A549 (cell line): Measurements from ENCODE around the gene DNAH17. TPM values are rescaled to one million over a fixed set of nuclear protein-coding genes. Genes with fewer than 3 reads are reported as not detected.

Source experiments
- ATAC-seq, 2 experiments: fragments of 200-7000 bp in 1 of 2; fragments of >200 bp in 1 of 2; cut with Nextera tagmentation in 1 of 2; cut with Tn5 transposase in 1 of 2; 3 replicates each; pipeline versions ENCODE4 v1.8.0 to v1.9.1; 2018 to 2020; ENCODE audit warnings: mild to moderate bottlenecking in 1 of 2, moderate library complexity in 1 of 2
- CTCF ChIA-PET: fragments of 300-600 bp; sonication (Branson Sonifier 250); formaldehyde crosslinking; extraction: SDS; loops from one replicate; lab custom pipeline; 2021; ENCODE audit warnings: antibody characterized with exemption, inconsistent platforms; lab: Yijun Ruan, JAX
- POLR2A ChIA-PET: fragments of 350-600 bp; formaldehyde crosslinking; extraction: SDS; loops from one replicate; lab custom pipeline; 2021; ENCODE audit warnings: antibody characterized with exemption, inconsistent platforms; lab: Yijun Ruan, JAX
- DNase-seq, 2 experiments: peaks; one replicate each; pipeline versions ENCODE4 v3.0.0 to v3.0.0-alpha.2; 2011 to 2016; ENCODE audit warnings: low read depth in 1 of 2, low spot score in 1 of 2
- FAIRE-seq: peaks from 2 replicates; lab custom pipeline; 2011; peaks lifted over from hg19 to GRCh38; lab: Jason Lieb, UNC
- H3K27ac ChIP-seq, 2 experiments: fragments of >200 bp; sonication (Bioruptor Twin); formaldehyde crosslinking; 3 replicates each; pipeline ENCODE4 v1.5.1; 2016 to 2017
- H3K4me1 ChIP-seq: fragments of >200 bp; sonication (Bioruptor Twin); formaldehyde crosslinking; 3 replicates; pipeline ENCODE4 v1.6.1; 2016
- H3K4me2 ChIP-seq: fragments of >200 bp; sonication (Bioruptor Twin); formaldehyde crosslinking; 3 replicates; pipeline ENCODE4 v1.6.1; 2016
- H3K4me3 ChIP-seq: fragments of >200 bp; sonication (Bioruptor Twin); formaldehyde crosslinking; 3 replicates; pipeline ENCODE4 v1.5.1; 2016
- H3K9me3 ChIP-seq: fragments of >200 bp; sonication (Bioruptor Twin); formaldehyde crosslinking; 3 replicates; pipeline ENCODE4 v1.6.1; 2016
- BHLHE40 ChIP-seq: IDR thresholded peaks from 2 replicates; pipeline ENCODE4 v1.6.1; 2012; ENCODE audit warnings: low read depth, low read length, inconsistent platforms
- CBX8 ChIP-seq: fragments of 200-600 bp; sonication (generic); IDR thresholded peaks from 2 replicates; pipeline ENCODE4 v1.6.1; 2016
- CEBPB ChIP-seq, 2 experiments: fragments of >200 bp in 1 of 2; sonication (Bioruptor Twin) in 1 of 2; formaldehyde crosslinking in 1 of 2; IDR thresholded peaks; 2 replicates each; pipeline ENCODE4 v1.6.1; 2012 to 2016
- CHD2 ChIP-seq: fragments of 150-350 bp; IDR thresholded peaks from 2 replicates; pipeline ENCODE4 v1.6.1; 2014; ENCODE audit warnings: low read length; ENCODE audit not compliant: partially characterized antibody
- CHD4 ChIP-seq: fragments of 200-600 bp; sonication (generic); IDR thresholded peaks from 2 replicates; pipeline ENCODE4 v1.6.1; 2016; ENCODE audit warnings: antibody characterized with exemption, mild to moderate bottlenecking, borderline replicate concordance
- EHMT2 ChIP-seq: fragments of 200-600 bp; sonication (generic); IDR thresholded peaks from 2 replicates; pipeline ENCODE4 v1.6.1; 2016; ENCODE audit warnings: antibody characterized with exemption, low read depth, mild to moderate bottlenecking, moderate library complexity
- EP300 ChIP-seq, 2 experiments: fragments of >200 bp; sonication (Bioruptor Twin); formaldehyde crosslinking; IDR thresholded peaks; 2 replicates in 1 of 2; 3 replicates in 1 of 2; pipeline ENCODE4 v1.6.1; 2016 to 2017
- ESRRA ChIP-seq: fragments of 150-350 bp; IDR thresholded peaks from 2 replicates; pipeline ENCODE4 v1.6.1; 2014; ENCODE audit warnings: mild to moderate bottlenecking, low read length, borderline replicate concordance
- FOSB ChIP-seq: fragments of 250-450 bp; sonication (Bioruptor Pico); IDR thresholded peaks from 2 replicates; pipeline ENCODE4 v1.5.0; 2020; ENCODE audit warnings: mild to moderate bottlenecking, moderate library complexity
- FOXS1 ChIP-seq: fragments of 250-450 bp; sonication (Bioruptor Pico); IDR thresholded peaks from 2 replicates; pipeline ENCODE4 v1.5.0; 2020; ENCODE audit warnings: mild to moderate bottlenecking, moderate library complexity
- JUN ChIP-seq, 2 experiments: fragments of >200 bp; sonication (Bioruptor Twin); formaldehyde crosslinking; IDR thresholded peaks; 2 replicates in 1 of 2; 3 replicates in 1 of 2; pipeline ENCODE4 v1.6.1; 2016 to 2017
- NFE2L2 ChIP-seq: fragments of 150-350 bp; conservative IDR thresholded peaks from 2 replicates; pipeline ENCODE4 v1.6.1; 2014; ENCODE audit warnings: low read length
- NPAS2 ChIP-seq: fragments of 250-450 bp; sonication (Bioruptor Pico); IDR thresholded peaks from 2 replicates; pipeline ENCODE4 v1.8.0; 2022; ENCODE audit warnings: mild to moderate bottlenecking, moderate library complexity, borderline replicate concordance
- NR3C1 ChIP-seq: fragments of >200 bp; sonication (Bioruptor Twin); formaldehyde crosslinking; IDR thresholded peaks from 3 replicates; pipeline ENCODE4 v1.6.1; 2017
- PHF8 ChIP-seq: fragments of 200-600 bp; sonication (generic); IDR thresholded peaks from 2 replicates; pipeline ENCODE4 v1.6.1; 2016; ENCODE audit warnings: low read depth, mild to moderate bottlenecking, antibody characterized with exemption, moderate library complexity, borderline replicate concordance
- POLR2A ChIP-seq: IDR thresholded peaks from 2 replicates; pipeline ENCODE4 v1.6.1; 2012; ENCODE audit warnings: mild to moderate bottlenecking, low read length
- POLR2AphosphoS2 ChIP-seq: conservative IDR thresholded peaks from 2 replicates; pipeline ENCODE4 v1.6.1; 2012; ENCODE audit warnings: low read length, improper control_type of control experiment, inconsistent platforms
- RNF2 ChIP-seq: fragments of 200-600 bp; sonication (generic); IDR thresholded peaks from 2 replicates; pipeline ENCODE4 v1.6.1; 2016; ENCODE audit warnings: low read depth, mild to moderate bottlenecking, antibody characterized with exemption, moderate library complexity, borderline replicate concordance
- SMC3 ChIP-seq: fragments of >200 bp; sonication (Bioruptor Twin); formaldehyde crosslinking; IDR thresholded peaks from 3 replicates; pipeline ENCODE4 v1.6.1; 2018; ENCODE audit warnings: inconsistent platforms
- TP53 ChIP-seq: fragments of 250-450 bp; sonication (Bioruptor Pico); IDR thresholded peaks from 2 replicates; pipeline ENCODE4 v1.5.0; 2021; ENCODE audit warnings: mild to moderate bottlenecking, moderate library complexity
- ZC3H11A ChIP-seq: fragments of 450-650 bp; IDR thresholded peaks from 2 replicates; pipeline ENCODE4 v1.6.1; 2014; ENCODE audit warnings: antibody characterized with exemption, mild to moderate bottlenecking
- ZNF302 ChIP-seq: fragments of 250-450 bp; sonication (Bioruptor Pico); IDR thresholded peaks from 2 replicates; pipeline ENCODE4 v1.9.0; 2021; ENCODE audit warnings: inconsistent platforms, mild to moderate bottlenecking, moderate library complexity
- whole genome bisulfite sequencing: methylation state at CpG from one replicate; pipeline ENCODE4 v1.1.6; 2017; ENCODE audit errors: missing lambda C conversion rate; 5-methylcytosine and 5-hydroxymethylcytosine counted together
- polyA plus RNA-seq, 4 experiments: library from polyadenylated mRNA; depleted of rRNA in 3 of 4; stranded (reverse); fragments of >200 nt; fragmentation: RNase III in 1 of 4; extraction: RNeasy Plus Mini Kit Qiagen cat#74134 plus additional on column Dnase treatment in 1 of 4; gene quantifications; 2 replicates in 3 of 4; 3 replicates in 1 of 4; pipeline ENCODE4 v1.2.3, GENCODE V29; 2011 to 2017
- TF ChIP-seq, protein P1 (sequence below): fragments of >200 bp; sonication (Bioruptor Twin); formaldehyde crosslinking; IDR thresholded peaks from 3 replicates; pipeline ENCODE4 v1.6.1; 2016
- TF ChIP-seq, protein P2 (sequence below): IDR thresholded peaks from 2 replicates; pipeline ENCODE4 v1.6.1; 2012; ENCODE audit warnings: low read depth, borderline replicate concordance
- TF ChIP-seq, protein P3 (sequence below): fragments of 450-650 bp; IDR thresholded peaks from 2 replicates; pipeline ENCODE4 v1.6.1; 2014; ENCODE audit warnings: antibody characterized with exemption
- TF ChIP-seq, protein P4 (sequence below): IDR thresholded peaks from 2 replicates; pipeline ENCODE4 v1.6.1; 2012

The DNAH17 gene
- polyA plus RNA-seq, 2 of the 4 experiments (the other 2 are of a cell fraction) = 0.21 to 0.26 TPM

DNA sequence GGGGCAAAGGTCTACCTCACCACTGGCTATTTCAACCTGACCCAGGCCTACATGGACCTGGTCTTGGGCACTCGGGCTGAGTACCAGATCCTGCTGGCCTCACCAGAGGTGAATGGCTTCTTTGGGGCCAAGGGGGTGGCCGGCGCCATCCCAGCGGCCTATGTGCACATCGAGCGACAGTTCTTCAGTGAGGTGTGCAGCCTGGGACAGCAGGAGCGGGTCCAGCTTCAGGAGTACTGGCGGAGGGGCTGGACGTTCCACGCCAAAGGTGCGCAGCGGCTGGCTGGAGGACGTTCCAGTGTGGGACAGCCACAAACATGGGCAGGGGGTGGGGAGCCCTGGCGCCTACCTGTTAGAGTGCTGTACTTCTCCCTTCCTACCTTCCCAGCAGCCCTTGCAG lies 173.4 kb downstream of the DNAH17 start:
- ChIA-PET CTCF (interaction anchor here (1.6 to 8.7 kb wide), 4 partner anchors 13 to 152 kb away, joined by 6 to 44 read pairs (median 14); no protein-coding TSS in a partner anchor), POLR2A (no interaction called here)
- no peaks in the 10 kb centered on the region for H3K9me3 ChIP-seq
- H3K27ac ChIP-seq = no peak overlapping the region
- no peak for FAIRE-seq
- H3K4me3 ChIP-seq = no peak overlapping the region
- no peak for ATAC-seq
- H3K4me2 ChIP-seq = no peak overlapping the region
- TF ChIP-seq ESRRA (no peak), EP300 (IDR thresholded peaks at IDR 0.05) (no peak), PHF8 (no peak), ZNF302 (CRISPR knock-in tag) (no peak), JUN (IDR thresholded peaks at IDR 0.05) (no peak), POLR2AphosphoS2 (no peak)
- TF ChIP-seq, protein P1, sequence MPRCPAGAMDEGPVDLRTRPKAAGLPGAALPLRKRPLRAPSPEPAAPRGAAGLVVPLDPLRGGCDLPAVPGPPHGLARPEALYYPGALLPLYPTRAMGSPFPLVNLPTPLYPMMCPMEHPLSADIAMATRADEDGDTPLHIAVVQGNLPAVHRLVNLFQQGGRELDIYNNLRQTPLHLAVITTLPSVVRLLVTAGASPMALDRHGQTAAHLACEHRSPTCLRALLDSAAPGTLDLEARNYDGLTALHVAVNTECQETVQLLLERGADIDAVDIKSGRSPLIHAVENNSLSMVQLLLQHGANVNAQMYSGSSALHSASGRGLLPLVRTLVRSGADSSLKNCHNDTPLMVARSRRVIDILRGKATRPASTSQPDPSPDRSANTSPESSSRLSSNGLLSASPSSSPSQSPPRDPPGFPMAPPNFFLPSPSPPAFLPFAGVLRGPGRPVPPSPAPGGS = no peak
- TF ChIP-seq, protein P2, sequence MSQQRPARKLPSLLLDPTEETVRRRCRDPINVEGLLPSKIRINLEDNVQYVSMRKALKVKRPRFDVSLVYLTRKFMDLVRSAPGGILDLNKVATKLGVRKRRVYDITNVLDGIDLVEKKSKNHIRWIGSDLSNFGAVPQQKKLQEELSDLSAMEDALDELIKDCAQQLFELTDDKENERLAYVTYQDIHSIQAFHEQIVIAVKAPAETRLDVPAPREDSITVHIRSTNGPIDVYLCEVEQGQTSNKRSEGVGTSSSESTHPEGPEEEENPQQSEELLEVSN = no peak
- TF ChIP-seq, protein P3, sequence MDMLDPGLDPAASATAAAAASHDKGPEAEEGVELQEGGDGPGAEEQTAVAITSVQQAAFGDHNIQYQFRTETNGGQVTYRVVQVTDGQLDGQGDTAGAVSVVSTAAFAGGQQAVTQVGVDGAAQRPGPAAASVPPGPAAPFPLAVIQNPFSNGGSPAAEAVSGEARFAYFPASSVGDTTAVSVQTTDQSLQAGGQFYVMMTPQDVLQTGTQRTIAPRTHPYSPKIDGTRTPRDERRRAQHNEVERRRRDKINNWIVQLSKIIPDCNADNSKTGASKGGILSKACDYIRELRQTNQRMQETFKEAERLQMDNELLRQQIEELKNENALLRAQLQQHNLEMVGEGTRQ = no peak
- DNase-seq = no peak
- H3K4me1 ChIP-seq = peaks cover 17% of the 10 kb centered on the region
- WGBS = 97% methylated on average over 14 of the region's 14 CpGs

DNA sequence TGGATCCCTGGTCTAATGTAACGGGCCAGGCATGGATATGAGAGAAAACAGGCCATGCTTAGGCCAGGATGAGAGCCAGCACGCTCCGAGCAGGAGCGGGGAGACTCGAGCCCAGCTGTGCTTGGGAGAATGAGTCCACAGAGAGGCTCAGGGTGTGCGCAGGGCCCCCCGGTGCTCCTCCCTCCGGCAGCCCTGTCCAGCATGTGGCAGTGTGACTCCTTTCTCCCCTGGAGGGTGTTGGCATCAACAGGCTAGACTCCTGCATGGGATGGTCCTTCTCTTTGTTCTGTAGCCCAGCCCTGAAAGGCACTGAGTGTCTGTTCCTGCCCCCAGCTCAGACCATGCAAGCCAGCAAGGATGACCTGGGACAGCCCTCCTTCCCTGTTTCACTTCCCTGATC lies 175.3 kb downstream of the DNAH17 start:
- 55% methylated on average over 8 of the region's 8 CpGs for WGBS
- ChIA-PET CTCF (interaction anchor here (1.0 to 8.7 kb wide), 5 partner anchors 15 to 225 kb away, joined by 3 to 44 read pairs (median 4); no protein-coding TSS in a partner anchor), POLR2A (interaction anchor here (0.6 kb wide), 1 partner anchor 65 kb away, joined by 5 read pairs; no protein-coding TSS in a partner anchor)
- Histone ChIP-seq H3K4me1 (no peaks in the 10 kb centered on the region), H3K4me3 (no peak overlapping the region), H3K27ac (no peak overlapping the region), H3K9me3 (no peaks in the 10 kb centered on the region), H3K4me2 (no peak overlapping the region)
- ATAC-seq (0 out of 6 replicates have a peak, but pooled peaks of 1 of the 2 experiments have one; percentile 11), FAIRE-seq (no peak), DNase-seq (no peak)
- TF ChIP-seq ZC3H11A (no peak), SMC3 (no peak), NR3C1 (no peak), BHLHE40 (no peak), FOSB (CRISPR knock-in tag) (no peak), CEBPB (IDR thresholded peaks at IDR 0.05) (no peak), FOXS1 (no peak), POLR2A (no peak), CBX8 (no peak), RNF2 (no peak), NPAS2 (CRISPR knock-in tag) (no peak), CHD2 (no peak), NFE2L2 (no peak), TP53 (CRISPR knock-in tag) (no peak), PHF8 (no peak), EHMT2 (no peak), CHD4 (no peak)
- TF ChIP-seq, protein P4, sequence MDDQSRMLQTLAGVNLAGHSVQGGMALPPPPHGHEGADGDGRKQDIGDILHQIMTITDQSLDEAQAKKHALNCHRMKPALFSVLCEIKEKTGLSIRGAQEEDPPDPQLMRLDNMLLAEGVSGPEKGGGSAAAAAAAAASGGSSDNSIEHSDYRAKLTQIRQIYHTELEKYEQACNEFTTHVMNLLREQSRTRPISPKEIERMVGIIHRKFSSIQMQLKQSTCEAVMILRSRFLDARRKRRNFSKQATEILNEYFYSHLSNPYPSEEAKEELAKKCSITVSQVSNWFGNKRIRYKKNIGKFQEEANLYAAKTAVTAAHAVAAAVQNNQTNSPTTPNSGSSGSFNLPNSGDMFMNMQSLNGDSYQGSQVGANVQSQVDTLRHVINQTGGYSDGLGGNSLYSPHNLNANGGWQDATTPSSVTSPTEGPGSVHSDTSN = no peak
- TF ChIP-seq, protein P1 = no peak
